22Rv1 (cell line): Measurements from ENCODE around the gene C10orf95.
"Not testable (repeated sequence)": the region's sequence is repeated elsewhere in the genome, so short reads cannot be mapped to it uniquely, and the experiment has no call there.

Experiments
- ZFX ChIP-seq: fragments of 450-650 bp; IDR thresholded peaks from 2 replicates; pipeline ENCODE4 v1.6.1; 2017; ENCODE audit warnings: antibody characterized with exemption, borderline replicate concordance
- TF ChIP-seq, protein P1 (sequence below): fragments of 450-650 bp; IDR thresholded peaks from 2 replicates; pipeline ENCODE4 v1.5.1; 2017; ENCODE audit warnings: mild to moderate bottlenecking

DNA sequence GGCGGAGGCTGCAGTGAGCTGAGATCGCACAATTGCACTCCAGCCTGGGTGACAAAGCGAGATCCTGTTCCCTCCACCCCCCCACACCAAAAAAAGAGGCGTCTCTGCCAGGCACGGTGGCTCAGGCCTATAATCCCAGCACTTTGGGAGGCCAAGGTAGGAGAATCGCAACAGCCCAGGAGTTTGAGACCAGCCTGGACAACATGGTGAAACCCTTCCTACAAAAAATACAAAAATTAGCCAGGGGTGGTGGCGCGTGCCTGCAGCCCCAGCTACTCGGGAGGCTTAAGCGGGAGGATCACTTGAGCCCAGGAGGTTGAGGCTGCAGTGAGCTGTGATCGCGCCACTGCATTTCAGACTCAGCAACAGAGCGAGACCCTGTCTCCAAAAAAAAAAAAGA lies 49.3 kb upstream of the C10orf95 start:
- TF ChIP-seq, protein P1, sequence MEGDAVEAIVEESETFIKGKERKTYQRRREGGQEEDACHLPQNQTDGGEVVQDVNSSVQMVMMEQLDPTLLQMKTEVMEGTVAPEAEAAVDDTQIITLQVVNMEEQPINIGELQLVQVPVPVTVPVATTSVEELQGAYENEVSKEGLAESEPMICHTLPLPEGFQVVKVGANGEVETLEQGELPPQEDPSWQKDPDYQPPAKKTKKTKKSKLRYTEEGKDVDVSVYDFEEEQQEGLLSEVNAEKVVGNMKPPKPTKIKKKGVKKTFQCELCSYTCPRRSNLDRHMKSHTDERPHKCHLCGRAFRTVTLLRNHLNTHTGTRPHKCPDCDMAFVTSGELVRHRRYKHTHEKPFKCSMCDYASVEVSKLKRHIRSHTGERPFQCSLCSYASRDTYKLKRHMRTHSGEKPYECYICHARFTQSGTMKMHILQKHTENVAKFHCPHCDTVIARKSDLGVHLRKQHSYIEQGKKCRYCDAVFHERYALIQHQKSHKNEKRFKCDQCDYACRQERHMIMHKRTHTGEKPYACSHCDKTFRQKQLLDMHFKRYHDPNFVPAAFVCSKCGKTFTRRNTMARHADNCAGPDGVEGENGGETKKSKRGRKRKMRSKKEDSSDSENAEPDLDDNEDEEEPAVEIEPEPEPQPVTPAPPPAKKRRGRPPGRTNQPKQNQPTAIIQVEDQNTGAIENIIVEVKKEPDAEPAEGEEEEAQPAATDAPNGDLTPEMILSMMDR: not testable (repeated sequence)
- not testable (repeated sequence) for TF ChIP-seq ZFX
